ENCODE data around the gene EFCAB6. TPM values are rescaled to one million over a fixed set of nuclear protein-coding genes. Genes with fewer than 3 reads are reported as not detected.

The EFCAB6 gene
- total and polyA plus RNA-seq, 10 of the 15 experiments (the other 5 are each of a cell fraction or from before 2014, with no cell fraction given) = 0.05 to 0.42 (median 0.19) TPM

GRCh38 chr22:43812149-43812842 is at the start of gene EFCAB6 (continued):
- TF ChIP-seq FOS (IDR thresholded peaks at IDR 0.05; ENCODE audit: borderline replicate concordance, extremely low read depth, insufficient read length) (peak; percentile 61), HDGF (IDR thresholded peaks at IDR 0.05) (no peak), ZNF24 (IDR thresholded peaks at IDR 0.05) (no peak), BACH1 (IDR thresholded peaks at IDR 0.05; ENCODE audit: borderline replicate concordance) (peak; percentile 24; the same call in 1 of the 2 replicates), ATF7 (IDR thresholded peaks at IDR 0.05; ENCODE audit: low read depth) (no peak), TBL1XR1 (IDR thresholded peaks at IDR 0.05; ENCODE audit: low read depth, low read length) (no peak; the same call in 1 of the 2 replicates), JUNB (IDR thresholded peaks at IDR 0.05) (no peak), WRNIP1 (IDR thresholded peaks at IDR 0.05; ENCODE audit: borderline replicate concordance, low read depth, low read length) (no peak), USF2 (IDR thresholded peaks at IDR 0.05; ENCODE audit: borderline replicate concordance, low read depth, low read length) (no peak), ZNF274 (IDR thresholded peaks at IDR 0.05; ENCODE audit: insufficient read depth, insufficient read length) (no peak), PRDM15 (CRISPR knock-in tag; IDR thresholded peaks at IDR 0.05) (no peak), RFX5 (IDR thresholded peaks at IDR 0.05; ENCODE audit: low read depth, low read length) (0 out of 2 replicates have a peak, but pooled peaks have one; percentile 29), NR2F1 (conservative IDR thresholded peaks at IDR 0.05) (peak; percentile 79), ZNF384 (IDR thresholded peaks at IDR 0.05; ENCODE audit: borderline replicate concordance, low read depth, low read length) (no peak), SIX5 (IDR thresholded peaks at IDR 0.05; ENCODE audit: low read depth, low read length, severe bottlenecking) (peak; percentile 42), RUNX3 (IDR thresholded peaks at IDR 0.05; ENCODE audit: low read length) (peak; percentile 70), ELK1 (IDR thresholded peaks at IDR 0.05; ENCODE audit: low read depth, low read length) (peak; percentile 75), ZZZ3 (IDR thresholded peaks at IDR 0.05; ENCODE audit: control insufficient read depth, insufficient read length, low read depth) (no peak), MTA3 (IDR thresholded peaks at IDR 0.05; ENCODE audit: borderline replicate concordance, low read length) (no peak), CHD4 (IDR thresholded peaks at IDR 0.05) (no peak), CHD2 (IDR thresholded peaks at IDR 0.05; ENCODE audit: borderline replicate concordance, low read depth, low read length) (peak; percentile 91), SUZ12 (IDR thresholded peaks at IDR 0.05; ENCODE audit: unreplicated experiment) (no peak), JUND (IDR thresholded peaks at IDR 0.05; ENCODE audit: low read depth, low read length) (no peak)

All from GM12878 (cell line).